Naive B cell (primary cell): ENCODE data around the gene ARHGEF10L. TPM values are rescaled to one million over a fixed set of nuclear protein-coding genes. Genes with fewer than 3 reads are reported as not detected.

Experiments
- ATAC-seq, 2 donors: fragments of 150-1000 bp; cut with Tn5 transposase; 2 replicates each; pipeline ENCODE4 v1.10.0; 2021; ENCODE audit warnings: low read depth in 2 of 2, mild to moderate bottlenecking in 2 of 2, moderate library complexity in 2 of 2
- DNase-seq: peaks from one replicate; pipeline ENCODE4 v3.0.0; 2022
- H3K27ac Mint-ChIP-seq, 6 donors: one replicate each; pipeline ENCODE4 v1.8.0; 2020 to 2022; ENCODE audit warnings: mild to moderate bottlenecking in 6 of 6, mixed read lengths in 6 of 6, moderate library complexity in 5 of 6, inconsistent platforms in 2 of 6
- H3K27me3 Mint-ChIP-seq, 3 donors: one replicate each; pipeline ENCODE4 v1.8.0; 2021 to 2022; ENCODE audit warnings: mixed read lengths in 3 of 3, mild to moderate bottlenecking in 1 of 3
- H3K36me3 Mint-ChIP-seq, 2 donors: one replicate each; pipeline ENCODE4 v1.8.0; 2020 to 2022; ENCODE audit warnings: mixed read lengths in 2 of 2, inconsistent platforms in 1 of 2, mild to moderate bottlenecking in 1 of 2
- H3K4me1 Mint-ChIP-seq, 3 donors: one replicate each; pipeline ENCODE4 v1.8.0; 2020 to 2022; ENCODE audit warnings: mixed read lengths in 3 of 3, inconsistent platforms in 1 of 3, mild to moderate bottlenecking in 1 of 3, moderate library complexity in 1 of 3
- H3K4me3 Mint-ChIP-seq, 8 donors: one replicate each; pipeline ENCODE4 v1.8.0; 2020 to 2022; ENCODE audit warnings: mild to moderate bottlenecking in 8 of 8, mixed read lengths in 8 of 8, moderate library complexity in 8 of 8, inconsistent platforms in 2 of 8
- H3K9me3 Mint-ChIP-seq, 7 donors: one replicate each; pipeline ENCODE4 v1.8.0; 2020 to 2022; ENCODE audit warnings: mixed read lengths in 7 of 7, mild to moderate bottlenecking in 5 of 7, inconsistent platforms in 2 of 7, moderate library complexity in 1 of 7
- polyA plus RNA-seq, 6 donors: library from polyadenylated mRNA; unstranded; fragments of 300-500 nt; fragmentation: Illumina TruSeq; gene quantifications; one replicate each; pipeline ENCODE4 v1.2.3, GENCODE V29; 2021; ENCODE audit warnings: low read depth in 6 of 6

The ARHGEF10L gene
- polyA plus RNA-seq, 6 donors from 2014 or later = 0.13 to 0.29 (median 0.28) TPM; not detected in 3

DNA sequence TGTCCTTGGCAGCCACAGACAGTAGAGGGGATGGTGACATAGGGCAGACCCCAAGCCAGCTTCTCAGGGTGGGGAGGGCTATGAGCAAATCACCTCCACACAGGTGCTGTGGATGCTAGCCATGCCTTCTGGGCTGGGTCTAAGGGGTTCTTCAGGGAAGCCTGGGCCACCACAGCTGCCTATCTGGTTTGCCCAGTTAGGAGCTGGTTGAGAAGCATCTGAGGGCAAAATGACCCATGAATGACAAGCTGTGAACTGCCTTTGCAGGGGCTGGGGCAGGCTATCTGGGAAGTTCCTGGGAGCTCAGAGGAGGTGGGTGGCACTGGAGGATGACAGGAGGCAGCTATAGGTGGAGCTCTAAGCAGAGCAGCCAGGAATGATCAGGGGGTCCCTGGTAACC is 10.1 kb upstream of the ARHGEF10L start:
- H3K27ac Mint-ChIP-seq = peak overlapping the region in 1 of 6 donors; percentile 28
- ATAC-seq (no peak), DNase-seq (no peak)
- H3K4me1 Mint-ChIP-seq = peaks cover 0 to 4% (median 4%) of the 10 kb centered on the region in 3 donors
- peaks cover 0 to 2% (median 0%) of the 10 kb centered on the region in 7 donors for H3K9me3 Mint-ChIP-seq
- H3K27me3 Mint-ChIP-seq = peaks cover 10 to 42% (median 38%) of the 10 kb centered on the region in 3 donors
- H3K36me3 Mint-ChIP-seq = no peaks in the 10 kb centered on the region
- no peak overlapping the region for H3K4me3 Mint-ChIP-seq

DNA sequence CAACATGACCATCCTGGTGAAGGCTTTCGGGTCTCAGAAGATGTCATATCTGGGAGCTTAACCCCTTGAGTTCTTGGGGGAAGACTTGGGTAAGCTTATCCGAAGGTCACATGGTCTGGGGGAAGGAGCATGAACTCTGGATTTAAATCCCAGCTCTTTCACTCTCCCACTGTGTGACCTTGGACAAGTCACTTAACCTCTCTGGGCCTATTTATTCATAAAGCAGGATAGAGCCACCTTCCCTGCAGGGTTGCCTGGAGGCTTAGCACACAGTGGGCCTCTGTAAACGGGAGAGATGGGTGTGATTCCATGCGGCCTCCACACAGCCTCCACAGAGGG is 8.2 kb upstream of the ARHGEF10L start:
- Mint-ChIP-seq H3K4me1 (peaks cover 6 to 11% (median 10%) of the 10 kb centered on the region in 3 donors), H3K9me3 (peaks cover 0 to 2% (median 0%) of the 10 kb centered on the region in 7 donors), H3K27me3 (peaks cover 10 to 41% (median 36%) of the 10 kb centered on the region in 3 donors), H3K4me3 (no peak overlapping the region), H3K36me3 (no peaks in the 10 kb centered on the region), H3K27ac (no peak overlapping the region)
- no peak for ATAC-seq
- DNase-seq = no peak

DNA sequence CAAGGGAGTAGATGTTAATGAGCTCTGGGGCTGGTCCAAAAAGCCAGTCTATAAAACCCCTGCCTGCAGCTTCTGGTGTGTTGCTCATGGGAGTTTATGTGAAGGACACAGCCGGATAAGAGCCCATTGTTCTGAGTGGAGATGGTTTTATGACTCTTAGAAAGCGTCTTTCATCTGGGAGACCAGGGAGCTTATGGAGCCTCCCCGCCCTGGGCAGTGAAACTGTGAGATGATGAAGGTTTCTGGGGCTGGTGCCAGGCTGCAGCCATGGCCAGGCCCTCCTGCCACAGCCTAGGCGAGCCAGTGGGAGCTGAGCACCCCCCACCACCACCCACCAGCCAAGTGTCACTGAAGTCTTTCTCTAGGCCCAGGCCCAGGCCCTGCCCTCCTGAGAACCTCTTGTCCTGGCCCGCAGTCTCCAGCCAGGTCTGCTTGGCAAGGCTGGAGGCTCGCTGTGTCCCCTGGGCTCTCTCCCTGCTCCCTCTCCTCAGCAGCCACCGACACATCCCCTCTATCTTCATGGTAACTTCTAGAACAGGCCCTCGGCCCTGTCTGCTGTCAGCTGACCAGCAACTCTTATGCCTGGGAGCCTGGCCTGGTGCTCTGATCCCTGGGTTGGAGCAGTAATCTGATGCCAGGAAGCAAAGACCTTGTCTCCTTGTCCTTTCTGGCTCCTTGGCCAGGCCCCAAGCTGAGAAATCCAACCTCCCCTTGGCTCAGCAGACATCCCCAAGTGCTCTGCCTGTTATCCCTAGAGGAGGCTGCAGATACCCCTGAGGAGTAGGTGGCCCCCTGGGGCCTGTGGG is 7.6 kb upstream of the ARHGEF10L start:
- Mint-ChIP-seq H3K4me3 (peak overlapping the region in 1 of 8 donors; percentile 25), H3K9me3 (peaks cover 0 to 2% (median 0%) of the 10 kb centered on the region in 7 donors), H3K27me3 (peaks cover 10 to 46% (median 41%) of the 10 kb centered on the region in 3 donors), H3K27ac (no peak overlapping the region), H3K4me1 (peaks cover 10 to 16% (median 13%) of the 10 kb centered on the region in 3 donors), H3K36me3 (no peaks in the 10 kb centered on the region)
- ATAC-seq (no peak), DNase-seq (no peak)

DNA sequence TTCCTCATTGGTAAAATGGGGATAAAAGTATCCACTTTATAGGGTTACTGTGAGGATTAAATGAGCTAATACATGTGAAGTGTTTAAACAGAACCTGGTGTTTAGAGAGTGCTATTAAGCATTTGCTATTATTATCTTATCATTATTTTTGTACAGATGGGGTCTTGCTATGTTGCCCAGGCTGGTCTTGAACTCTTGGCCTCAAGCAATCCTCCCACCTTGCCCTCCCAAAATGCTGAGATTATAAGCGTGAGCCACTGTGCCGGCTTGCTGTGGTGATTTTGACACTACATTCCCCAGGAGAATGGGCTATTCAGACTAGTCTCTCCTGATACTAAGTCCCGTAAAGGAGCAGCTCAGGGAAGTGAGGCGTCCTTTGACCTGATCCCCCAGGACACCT is 6.3 kb upstream of the ARHGEF10L start:
- Mint-ChIP-seq H3K36me3 (no peaks in the 10 kb centered on the region), H3K27ac (no peak overlapping the region), H3K4me1 (peaks cover 10 to 17% (median 13%) of the 10 kb centered on the region in 3 donors), H3K9me3 (peaks cover 0 to 2% (median 0%) of the 10 kb centered on the region in 7 donors), H3K4me3 (no peak overlapping the region), H3K27me3 (peaks cover 17 to 56% (median 47%) of the 10 kb centered on the region in 3 donors)
- ATAC-seq (no peak), DNase-seq (no peak)

DNA sequence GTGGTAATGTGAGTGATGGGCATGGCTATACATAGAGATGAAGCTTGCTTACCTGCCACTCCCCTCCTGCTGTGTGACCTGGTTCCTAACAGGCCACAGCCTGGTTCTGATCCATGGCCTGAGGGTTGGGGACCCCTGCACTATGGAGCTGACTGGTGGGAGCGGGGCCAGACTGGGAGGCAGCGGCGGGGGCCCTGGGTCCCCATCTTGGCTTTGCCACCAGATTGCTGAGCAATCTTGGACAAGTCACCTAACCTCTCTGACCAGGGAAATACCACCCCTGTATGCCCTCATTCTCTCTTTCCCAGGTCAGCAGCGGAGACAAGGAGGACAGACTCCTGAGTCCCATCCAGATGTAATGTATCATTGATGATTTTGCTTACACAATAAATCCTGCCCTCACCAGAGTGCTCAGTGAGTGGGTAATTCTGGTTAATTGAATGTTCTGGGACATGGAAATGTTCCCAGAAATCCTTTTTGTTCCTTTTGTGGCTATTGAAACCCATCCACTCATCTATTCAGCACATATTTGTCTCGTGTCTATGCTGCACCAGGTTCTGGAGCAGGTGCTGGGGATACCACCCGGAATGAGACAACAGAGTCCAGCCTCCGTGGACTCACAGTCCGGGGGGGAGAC is 4.1 kb upstream of the ARHGEF10L start:
- Mint-ChIP-seq H3K27ac (peak overlapping the region in 4 of 6 donors; percentile 44 to 79 (median 66)), H3K4me3 (no peak overlapping the region), H3K36me3 (no peaks in the 10 kb centered on the region), H3K4me1 (peaks cover 20 to 23% (median 20%) of the 10 kb centered on the region in 3 donors), H3K27me3 (peaks cover 11 to 50% (median 50%) of the 10 kb centered on the region in 3 donors), H3K9me3 (no peaks in the 10 kb centered on the region)
- ATAC-seq = no peak
- no peak for DNase-seq

DNA sequence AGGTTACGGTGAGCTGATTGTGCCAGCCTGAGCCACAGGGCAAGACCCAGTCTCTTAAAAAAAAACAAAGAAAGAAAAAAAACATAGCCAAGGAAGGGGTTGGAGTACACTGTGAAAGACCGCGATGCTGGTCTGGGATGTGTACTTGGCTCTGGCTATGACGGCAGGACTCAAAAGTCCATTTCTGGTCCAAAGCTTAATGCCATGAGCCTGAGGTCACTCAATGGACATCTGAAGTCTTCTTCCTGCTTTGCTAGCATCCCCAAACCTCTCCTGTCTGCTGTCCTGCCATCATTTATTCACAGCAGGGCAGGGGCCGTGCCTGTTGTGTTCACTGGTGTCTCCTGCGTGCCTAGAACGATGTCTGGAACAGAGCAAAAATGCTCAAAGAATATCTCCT is 1.5 kb upstream of the ARHGEF10L start:
- ATAC-seq = no peak
- Mint-ChIP-seq H3K9me3 (no peaks in the 10 kb centered on the region), H3K27me3 (peaks cover 22 to 62% (median 53%) of the 10 kb centered on the region in 3 donors), H3K36me3 (no peaks in the 10 kb centered on the region), H3K4me3 (peak overlapping the region in 1 of 8 donors; percentile 69), H3K27ac (peak overlapping the region in 2 of 6 donors; percentile 1 to 61), H3K4me1 (peaks cover 24 to 32% (median 25%) of the 10 kb centered on the region in 3 donors)
- DNase-seq = no peak

DNA sequence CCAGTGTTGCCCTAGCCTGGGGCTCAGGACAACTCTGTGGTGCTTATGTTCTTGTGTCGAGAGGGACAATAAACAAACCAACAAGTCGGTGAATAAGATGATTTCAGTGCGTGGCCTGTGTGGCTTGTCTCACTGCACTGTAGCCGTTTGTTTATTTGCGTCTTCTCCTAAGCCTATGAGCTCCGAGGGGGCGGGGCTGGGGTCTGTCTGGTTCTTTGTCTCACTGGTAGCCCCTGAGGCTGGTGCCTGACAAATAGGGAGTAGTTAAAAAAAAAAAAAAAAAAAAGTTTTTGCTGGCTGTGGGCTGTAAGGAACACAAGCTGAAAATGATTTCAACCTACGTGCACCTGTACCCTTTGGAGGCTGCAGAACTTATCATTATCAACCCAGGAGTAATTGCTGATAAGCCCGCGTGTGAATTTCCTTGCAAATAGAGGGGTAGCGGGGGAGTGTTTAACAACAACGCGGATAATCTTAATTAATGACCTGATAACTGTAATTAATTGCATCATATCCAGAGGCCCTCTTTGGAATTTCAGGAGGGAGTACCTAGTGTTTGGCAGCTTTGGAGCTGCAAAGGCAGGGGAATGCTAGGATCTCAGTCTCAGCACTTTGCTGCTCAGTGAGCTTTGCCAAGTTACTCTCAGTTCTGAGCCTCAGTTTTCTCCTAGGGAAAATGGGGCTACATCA is 925 bp upstream of the ARHGEF10L start:
- H3K4me1 Mint-ChIP-seq = peaks cover 24 to 32% (median 25%) of the 10 kb centered on the region in 3 donors
- DNase-seq (no peak), ATAC-seq (no peak)
- H3K36me3 Mint-ChIP-seq = no peaks in the 10 kb centered on the region
- H3K4me3 Mint-ChIP-seq = peak overlapping the region in 7 of 8 donors; percentile 51 to 86 (median 74)
- H3K27me3 Mint-ChIP-seq = peaks cover 22 to 64% (median 53%) of the 10 kb centered on the region in 3 donors
- H3K9me3 Mint-ChIP-seq = no peaks in the 10 kb centered on the region
- H3K27ac Mint-ChIP-seq = peak overlapping the region in 4 of 6 donors; percentile 1 to 77 (median 68)

DNA sequence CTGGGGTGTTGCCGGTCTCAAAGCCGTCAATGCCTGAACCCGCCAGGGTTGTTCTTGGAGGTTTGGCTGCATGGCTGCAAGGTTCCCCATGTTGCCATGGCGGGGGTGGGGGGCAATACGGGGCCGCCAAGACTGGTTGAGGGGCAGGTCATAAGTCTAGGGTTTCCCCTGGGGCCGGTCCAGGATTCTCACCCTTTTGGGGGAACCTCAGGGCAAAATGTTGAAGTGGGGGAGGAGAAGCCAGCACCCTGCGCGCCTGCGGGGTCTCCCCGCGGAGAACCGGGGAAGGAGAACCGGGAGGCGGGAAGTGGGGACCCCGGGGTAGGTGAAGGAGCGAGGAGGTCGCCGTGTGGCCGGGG is 401 bp upstream of the ARHGEF10L start:
- DNase-seq (no peak), ATAC-seq (no peak)
- H3K27me3 Mint-ChIP-seq = peaks cover 22 to 64% (median 53%) of the 10 kb centered on the region in 3 donors
- peak overlapping the region in 6 of 8 donors; percentile 68 to 86 (median 78) for H3K4me3 Mint-ChIP-seq
- peaks cover 24 to 32% (median 25%) of the 10 kb centered on the region in 3 donors for H3K4me1 Mint-ChIP-seq
- no peaks in the 10 kb centered on the region for H3K36me3 Mint-ChIP-seq
- H3K9me3 Mint-ChIP-seq = no peaks in the 10 kb centered on the region
- H3K27ac Mint-ChIP-seq = peak overlapping the region in 2 of 6 donors; percentile 75 to 77

DNA sequence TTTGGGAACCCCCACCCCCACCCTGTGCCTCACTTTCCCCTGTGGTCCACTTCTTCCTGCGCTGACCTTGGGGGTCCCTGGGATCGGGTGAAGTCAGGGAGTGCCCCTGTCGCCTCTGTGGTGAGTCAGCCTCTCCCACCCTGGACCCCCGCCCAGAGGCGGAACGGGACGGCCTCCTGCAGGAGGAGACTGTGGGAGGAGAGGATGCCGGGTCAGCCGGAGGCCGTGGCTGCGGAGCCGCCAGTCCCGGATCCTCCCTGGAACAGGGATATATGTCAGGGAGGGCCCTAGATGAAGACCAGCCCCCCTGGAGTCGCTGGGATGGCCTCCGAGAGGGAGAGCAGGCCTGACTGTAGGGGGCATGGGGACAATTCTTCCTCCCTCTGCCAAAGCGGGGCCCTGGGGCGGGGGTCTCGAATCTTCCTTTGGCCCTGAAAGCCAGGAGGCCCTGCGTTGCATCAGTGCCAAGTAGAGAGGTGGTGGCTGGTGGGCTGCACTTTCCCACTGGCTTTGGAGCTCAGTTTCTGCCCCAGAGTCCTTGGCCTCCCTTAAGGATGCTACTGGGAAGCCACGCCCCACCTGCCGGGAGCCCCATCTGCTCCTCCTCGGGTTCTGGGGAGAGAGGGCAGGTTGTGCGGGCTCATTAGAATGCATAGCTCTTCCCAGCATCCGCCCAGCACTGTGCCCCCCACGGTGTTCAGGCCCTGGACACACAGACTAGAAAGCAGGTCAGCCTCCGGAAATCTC is 930 bp downstream of the ARHGEF10L start:
- peak overlapping the region in 7 of 8 donors; percentile 19 to 72 (median 54) for H3K4me3 Mint-ChIP-seq
- peaks cover 24 to 32% (median 25%) of the 10 kb centered on the region in 3 donors for H3K4me1 Mint-ChIP-seq
- H3K27me3 Mint-ChIP-seq = peaks cover 32 to 76% (median 60%) of the 10 kb centered on the region in 3 donors
- ATAC-seq (no peak), DNase-seq (no peak)
- peak overlapping the region in 1 of 6 donors; percentile 51 for H3K27ac Mint-ChIP-seq
- H3K36me3 Mint-ChIP-seq = peaks cover 0 to 5% of the 10 kb centered on the region in 2 donors
- H3K9me3 Mint-ChIP-seq = peaks cover 0 to 11% (median 4%) of the 10 kb centered on the region in 7 donors

DNA sequence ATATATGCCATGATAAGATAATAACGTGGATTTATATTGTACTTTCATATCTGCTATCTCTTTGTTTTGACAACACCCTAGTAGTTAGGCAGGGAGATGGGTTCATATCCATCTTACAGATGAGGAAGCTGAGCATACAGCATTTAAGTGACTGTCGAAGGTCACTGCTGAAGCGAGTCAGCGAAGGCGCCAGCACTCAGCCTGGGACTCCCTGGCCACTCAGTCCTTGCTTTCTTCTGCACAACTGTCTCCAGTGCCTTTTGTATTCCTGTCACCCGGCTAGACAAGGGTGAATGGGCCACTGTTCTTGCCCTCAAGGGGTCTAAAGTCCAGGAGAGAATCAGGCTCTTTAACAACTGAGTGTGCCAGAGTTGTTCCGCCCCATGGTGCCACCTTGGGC is 3.1 kb downstream of the ARHGEF10L start:
- H3K27me3 Mint-ChIP-seq = peaks cover 27 to 68% (median 53%) of the 10 kb centered on the region in 3 donors
- DNase-seq (no peak), ATAC-seq (no peak)
- peaks cover 0 to 5% of the 10 kb centered on the region in 2 donors for H3K36me3 Mint-ChIP-seq
- peaks cover 0 to 11% (median 4%) of the 10 kb centered on the region in 7 donors for H3K9me3 Mint-ChIP-seq
- peaks cover 15 to 20% (median 15%) of the 10 kb centered on the region in 3 donors for H3K4me1 Mint-ChIP-seq
- H3K4me3 Mint-ChIP-seq = no peak overlapping the region
- no peak overlapping the region for H3K27ac Mint-ChIP-seq

DNA sequence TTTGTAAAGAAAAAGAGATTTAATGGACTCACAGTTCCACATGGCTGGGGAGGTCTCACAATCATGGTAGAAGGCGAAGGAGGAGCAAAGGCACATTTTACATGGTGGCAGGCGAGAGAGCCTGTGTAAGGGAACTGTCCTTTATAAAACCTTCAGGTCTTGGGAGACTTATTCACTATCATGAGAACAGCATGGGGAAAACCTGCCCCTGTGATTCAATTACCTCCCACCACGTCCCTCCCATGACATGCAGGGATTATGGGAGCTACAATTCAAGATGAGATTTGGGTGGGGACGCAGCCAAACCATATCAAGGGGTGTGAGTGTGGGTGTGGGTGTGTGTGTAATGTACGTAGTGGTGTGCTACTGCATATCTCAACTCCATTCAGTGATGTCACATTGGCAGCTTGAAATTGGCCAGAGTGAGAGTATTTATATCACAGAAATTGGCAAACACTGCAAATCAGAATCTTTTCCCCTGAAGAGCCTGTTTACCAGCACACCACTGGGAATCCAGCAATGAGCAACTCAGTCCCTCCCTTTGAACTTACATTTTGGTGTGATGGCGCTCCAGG is 5.4 kb downstream of the ARHGEF10L start:
- no peak for ATAC-seq
- Mint-ChIP-seq H3K27ac (peak overlapping the region in 1 of 6 donors; percentile 74), H3K36me3 (peaks cover 0 to 5% of the 10 kb centered on the region in 2 donors)

DNA sequence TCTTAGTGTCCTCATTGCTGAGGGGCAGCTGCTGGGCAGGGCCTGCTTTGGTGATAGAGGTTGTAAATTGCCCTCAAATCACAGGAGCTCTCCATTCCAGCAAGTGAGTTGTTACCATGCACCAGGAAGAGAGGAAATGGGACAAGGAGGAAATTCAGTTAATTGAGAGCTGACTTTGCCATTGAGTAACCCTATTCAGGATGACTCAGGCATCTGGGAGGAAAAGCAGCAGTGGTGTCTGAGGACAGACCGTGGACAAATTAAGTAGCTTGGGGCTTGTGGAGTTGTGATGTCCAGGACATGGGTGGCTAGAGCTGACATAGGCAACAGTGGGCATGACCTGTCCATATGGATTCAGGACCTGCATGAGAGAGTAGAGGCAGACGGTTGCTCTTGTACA is 5.9 kb downstream of the ARHGEF10L start:
- peaks cover 0 to 11% (median 4%) of the 10 kb centered on the region in 7 donors for H3K9me3 Mint-ChIP-seq
- ATAC-seq = no peak
- H3K4me1 Mint-ChIP-seq = peaks cover 5 to 9% (median 6%) of the 10 kb centered on the region in 3 donors
- peaks cover 29 to 60% (median 48%) of the 10 kb centered on the region in 3 donors for H3K27me3 Mint-ChIP-seq
- H3K4me3 Mint-ChIP-seq = no peak overlapping the region
- no peak overlapping the region for H3K27ac Mint-ChIP-seq
- peaks cover 0 to 5% of the 10 kb centered on the region in 2 donors for H3K36me3 Mint-ChIP-seq
- no peak for DNase-seq

More for the DNA sequence above, 5.4 kb downstream of the ARHGEF10L start:
- peaks cover 8 to 10% (median 9%) of the 10 kb centered on the region in 3 donors for H3K4me1 Mint-ChIP-seq
- peaks cover 0 to 11% (median 4%) of the 10 kb centered on the region in 7 donors for H3K9me3 Mint-ChIP-seq
- no peak for DNase-seq
- H3K4me3 Mint-ChIP-seq = peak overlapping the region in 1 of 8 donors; percentile 74
- peaks cover 29 to 60% (median 43%) of the 10 kb centered on the region in 3 donors for H3K27me3 Mint-ChIP-seq
